Measurements from ENCODE around the gene SKP1.
"Not testable (repeated sequence)": the region's sequence is repeated elsewhere in the genome, so short reads cannot be mapped to it uniquely, and the experiment has no call there.

The SKP1 gene

GRCh38 chr5:134176511-134177368 is at the start of gene SKP1:
TSS of gene SKP1 (minus strand) at chr5:134176950. CDS start at chr5:134174022, 2,928 bp downstream.
- H3K27ac ChIP-seq: peak within 1 kb of the TSS; percentile 99
- DNase-seq (ENCODE audit: low spot score): peak; percentile 92
- ChIA-PET CTCF (interaction anchor here (0.5 to 2.2 kb wide), 8 partner anchors 10 to 1810 kb away, joined by 3 to 12 read pairs (median 4); no protein-coding TSS in a partner anchor), POLR2A (ENCODE audit: low non-redundant PET) (interaction anchor here (0.5 to 0.7 kb wide), 3 partner anchors 49 to 1952 kb away, joined by 3 to 5 read pairs (median 3); partner anchors contain the start of gene PPP2CA)
- TF ChIP-seq CTCF (conservative IDR thresholded peaks at IDR 0.05; ENCODE audit: low read depth): no peak

GRCh38 chr5:134225780-134226440 is 49.2 kb upstream of the SKP1 start, which contains the start of gene PPP2CA:
TSS of gene PPP2CA (minus strand) at chr5:134226073. CDS start at chr5:134225861, 212 bp downstream.
- TF ChIP-seq CTCF (conservative IDR thresholded peaks at IDR 0.05; ENCODE audit: low read depth): no peak
- peak; percentile 98 for DNase-seq (ENCODE audit: low spot score)
- peak within 1 kb of the TSS; percentile 96 for H3K27ac ChIP-seq
- ChIA-PET CTCF (interaction anchor here (0.7 to 3.3 kb wide), 4 partner anchors 19 to 256 kb away, joined by 3 to 23 read pairs (median 4); no protein-coding TSS in a partner anchor), POLR2A (ENCODE audit: low non-redundant PET) (interaction anchor here (0.6 to 1.2 kb wide), 8 partner anchors 10 to 513 kb away, joined by 3 to 8 read pairs (median 5); no protein-coding TSS in a partner anchor)

- POLR2A ChIA-PET (ENCODE audit: low non-redundant PET): interaction anchor here (0.6 to 1.1 kb wide), 3 partner anchors 11 to 467 kb away, joined by 4 to 5 read pairs (median 5); no protein-coding TSS in a partner anchor
- peak; percentile 79 for DNase-seq (ENCODE audit: low spot score)
- no peak; the same call in 1 of the 2 replicates for TF ChIP-seq CTCF (conservative IDR thresholded peaks at IDR 0.05; ENCODE audit: low read depth)
- CTCF ChIA-PET: interaction anchor here (0.6 to 3.3 kb wide), 7 partner anchors 16 to 353 kb away, joined by 3 to 23 read pairs (median 4); no protein-coding TSS in a partner anchor
- H3K27ac ChIP-seq: peak overlapping the region; percentile 96
These were observed 48.4 kb upstream of the SKP1 start for GRCh38 chr5:134224888-134225779.

GRCh38 chr5:134223406-134224248 is 46.9 kb upstream of the SKP1 start:
- CTCF ChIA-PET: interaction anchor here (0.7 to 1.0 kb wide), 3 partner anchors 10 to 66 kb away, joined by 3 read pairs; no protein-coding TSS in a partner anchor
- no peak overlapping the region for H3K27ac ChIP-seq
- no peak for TF ChIP-seq CTCF (conservative IDR thresholded peaks at IDR 0.05; ENCODE audit: low read depth)
- POLR2A ChIA-PET (ENCODE audit: low non-redundant PET): no interaction called here
- no peak for DNase-seq (ENCODE audit: low spot score)

GRCh38 chr5:134221690-134222089 is 44.9 kb upstream of the SKP1 start:
- H3K27ac ChIP-seq; CTCF ChIA-PET; DNase-seq (ENCODE audit: low spot score); POLR2A ChIA-PET (ENCODE audit: low non-redundant PET): not testable (repeated sequence)

GRCh38 chr5:134215757-134216156 is 39.0 kb upstream of the SKP1 start:
- CTCF ChIA-PET: no interaction called here
- POLR2A ChIA-PET (ENCODE audit: low non-redundant PET): no interaction called here
- no peak for TF ChIP-seq CTCF (conservative IDR thresholded peaks at IDR 0.05; ENCODE audit: low read depth)
- H3K27ac ChIP-seq: no peak overlapping the region
- DNase-seq (ENCODE audit: low spot score): no peak

- POLR2A ChIA-PET (ENCODE audit: low non-redundant PET): interaction anchor here (0.7 kb wide), 1 partner anchor 42 kb away, joined by 3 read pairs; no protein-coding TSS in a partner anchor
- DNase-seq (ENCODE audit: low spot score); CTCF ChIA-PET: not testable (repeated sequence)
- peak overlapping the region; percentile 53 for H3K27ac ChIP-seq
These were observed 34.7 kb upstream of the SKP1 start for GRCh38 chr5:134211263-134212031.
